Stimulated activated naive CD4-positive, alpha-beta T cell (primary cell): ENCODE measurements around the gene SUN1.
"Not testable (repeated sequence)": the region's sequence is repeated elsewhere in the genome, so short reads cannot be mapped to it uniquely, and the experiment has no call there.

Experiments used
- DNase-seq, 6 experiments: peaks; one replicate each; lab custom pipeline; 2025; lab: John Stamatoyannopoulos, UW

The SUN1 gene

GRCh38 chr7:855686-856369 lies 23.6 kb downstream of the SUN1 start:
- no peak for DNase-seq

- DNase-seq: no peak
Measured at GRCh38 chr7:856444-857095, 24.3 kb downstream of the SUN1 start.

GRCh38 chr7:857661-858060 lies 25.4 kb downstream of the SUN1 start:
- DNase-seq: no peak

- DNase-seq: no peak
Measured at GRCh38 chr7:859359-860030, 27.2 kb downstream of the SUN1 start.

GRCh38 chr7:860149-860548 lies 27.9 kb downstream of the SUN1 start:
- no peak for DNase-seq

DNA sequence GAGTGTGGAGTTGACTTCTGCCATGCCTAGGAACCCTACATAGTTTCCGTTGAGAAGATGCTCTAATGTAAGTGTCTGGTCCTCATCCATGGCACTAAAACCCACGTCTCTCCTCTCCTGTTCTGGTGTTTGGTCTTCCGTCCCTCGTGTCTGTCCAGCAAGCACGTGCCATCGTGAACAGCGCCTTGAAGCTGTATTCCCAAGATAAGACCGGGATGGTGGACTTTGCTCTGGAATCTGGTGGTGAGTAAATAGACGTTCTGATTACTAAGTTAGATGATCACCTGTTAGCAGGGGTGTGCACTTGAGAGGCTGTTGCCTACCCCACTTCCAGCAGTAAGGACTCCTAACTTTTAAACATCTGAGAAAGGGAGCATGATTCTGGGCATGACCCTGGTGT lies 28.9 kb downstream of the SUN1 start:
- no peak for DNase-seq

DNA sequence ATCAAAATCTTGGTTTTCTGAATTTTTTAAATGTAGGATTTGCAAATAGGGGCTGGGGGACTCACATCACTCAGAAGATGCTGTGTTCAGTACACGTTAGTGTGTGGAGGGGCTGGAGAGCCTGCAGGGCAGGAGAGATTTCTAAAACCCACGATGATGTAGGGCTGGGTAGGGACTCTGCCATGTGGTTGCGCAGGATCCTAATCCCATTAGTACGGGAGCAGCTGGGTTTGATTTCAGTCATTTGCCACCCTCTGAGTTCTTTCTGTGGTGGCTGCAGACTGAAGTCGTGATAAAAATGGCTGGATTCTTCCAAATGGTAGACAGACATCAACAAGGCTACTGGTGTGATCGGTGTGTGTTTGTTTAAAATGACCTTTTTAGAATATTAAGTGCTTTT lies 29.9 kb downstream of the SUN1 start:
- DNase-seq: no peak

DNA sequence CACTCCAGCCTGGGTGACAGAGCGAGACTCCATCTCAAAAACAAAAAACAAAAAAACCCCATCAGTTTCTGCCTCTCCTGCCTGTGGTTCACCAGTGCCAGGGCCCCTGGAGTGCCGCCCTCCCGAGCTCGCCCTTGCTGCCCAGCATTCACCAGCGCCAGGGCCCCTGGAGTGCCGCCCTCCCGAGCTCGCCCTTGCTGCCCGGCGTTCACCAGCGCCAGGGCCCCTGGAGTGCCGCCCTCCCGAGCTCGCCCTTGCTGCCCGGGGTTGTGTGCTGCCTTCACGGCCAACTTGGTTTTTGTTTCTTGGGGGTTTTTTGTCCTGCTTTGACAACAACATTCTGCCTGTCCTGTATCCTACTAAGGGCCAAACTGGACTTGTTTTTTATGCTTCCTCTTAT lies 30.8 kb downstream of the SUN1 start:
- DNase-seq: no peak

GRCh38 chr7:865921-866320 lies 33.6 kb downstream of the SUN1 start:
- no peak for DNase-seq

- no peak for DNase-seq
Measured at GRCh38 chr7:867001-867405, 34.7 kb downstream of the SUN1 start.

- DNase-seq: no peak
Measured at GRCh38 chr7:867406-868188, 35.3 kb downstream of the SUN1 start.

DNA sequence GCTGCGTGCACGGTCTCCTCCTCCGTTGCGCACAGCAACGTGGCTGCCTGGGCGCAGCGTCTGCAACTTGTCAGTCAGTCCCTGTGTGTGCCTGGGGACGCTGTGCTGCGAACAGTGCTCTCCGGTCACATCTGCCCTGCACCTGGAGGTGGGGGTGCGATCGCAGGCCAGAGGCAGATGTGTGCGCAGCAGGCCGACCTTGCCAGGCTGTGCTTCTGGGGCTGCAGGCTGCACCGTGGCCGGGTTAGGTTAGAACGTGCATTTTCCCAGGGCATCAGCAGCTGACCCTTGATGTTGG lies 35.9 kb downstream of the SUN1 start:
- no peak for DNase-seq

- no peak for DNase-seq
Measured at GRCh38 chr7:869348-869747, 37.1 kb downstream of the SUN1 start.

DNA sequence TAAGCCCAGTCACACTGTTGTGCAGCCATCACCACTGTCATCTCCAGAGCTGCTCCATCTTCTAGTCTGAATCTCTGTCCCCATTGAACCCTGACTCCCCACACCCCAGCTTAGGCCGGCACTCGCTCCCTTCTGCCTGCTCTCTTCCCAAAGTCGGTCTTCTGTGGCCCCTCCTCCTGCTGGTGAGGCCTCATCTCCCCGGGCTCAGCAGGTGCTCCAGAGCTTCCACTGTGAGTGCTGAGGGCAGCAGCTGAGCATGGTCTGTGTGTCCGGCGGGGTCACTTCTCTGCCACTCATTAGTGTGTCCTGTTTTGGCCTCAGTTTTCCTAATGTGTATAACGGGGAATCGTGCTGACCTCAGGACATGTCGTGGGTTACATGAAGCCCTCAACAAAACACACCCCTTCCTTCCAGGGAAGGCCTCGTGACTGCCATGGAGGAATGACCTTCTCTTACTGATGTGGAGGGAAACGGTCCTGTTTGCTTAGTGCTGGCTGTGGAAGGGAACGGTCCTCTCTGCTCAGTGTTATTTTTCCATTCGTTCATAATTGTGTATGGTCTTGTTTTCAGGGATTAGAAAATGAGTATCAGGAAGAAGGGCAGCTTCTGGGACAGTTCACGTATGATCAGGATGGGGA lies 39.7 kb downstream of the SUN1 start:
- DNase-seq: no peak

GRCh38 chr7:872685-873084 lies 40.4 kb downstream of the SUN1 start:
- DNase-seq: not testable (repeated sequence)

- peak; percentile 35 to 64 (median 54) for DNase-seq
Measured at GRCh38 chr7:873367-874002, 41.2 kb downstream of the SUN1 start.

- no peak for DNase-seq
Measured at GRCh38 chr7:874031-874749, 41.9 kb downstream of the SUN1 start.

- no peak for DNase-seq
Measured at GRCh38 chr7:875051-875450, 42.8 kb downstream of the SUN1 start.

DNA sequence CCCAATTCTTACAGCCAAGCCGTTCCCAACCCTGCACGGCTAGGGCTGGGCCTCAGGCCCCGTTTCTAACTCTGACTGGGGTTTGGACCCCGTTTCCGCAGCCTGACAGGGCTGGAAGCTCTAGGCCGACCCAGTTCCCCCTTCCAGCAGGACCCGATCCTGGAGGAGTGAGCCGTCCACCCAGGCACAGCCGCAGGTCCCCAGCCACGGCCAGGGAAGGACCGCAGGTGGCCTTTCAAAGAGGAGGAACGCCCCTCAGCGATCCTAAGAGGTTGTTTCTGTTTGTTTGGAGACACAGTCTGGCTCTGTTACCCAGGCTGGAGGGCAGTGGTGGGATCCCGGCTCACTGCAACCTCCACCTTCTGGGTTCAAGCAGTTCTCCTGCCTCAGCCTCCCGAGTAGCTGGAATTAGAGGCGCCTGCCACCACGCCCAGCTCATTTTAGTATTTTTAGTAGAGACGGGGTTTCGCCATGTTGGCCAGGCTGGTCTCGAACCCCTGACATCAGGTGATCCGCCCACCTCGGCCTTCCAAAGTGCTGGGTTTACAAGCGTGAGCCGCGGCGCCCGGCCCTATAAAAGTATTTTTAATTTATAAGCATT lies 43.3 kb downstream of the SUN1 start:
- no peak for DNase-seq

- peak; percentile 93 to 100 (median 98) for DNase-seq
Measured at GRCh38 chr7:876077-876971, 44.0 kb downstream of the SUN1 start, which contains the start of gene GET4. TSS of gene GET4 (plus strand) at chr7:876554. CDS start at chr7:876646, 92 bp downstream.
